BJ (cell line): ENCODE data around the gene BEND3. TPM values are rescaled to one million over a fixed set of nuclear protein-coding genes. Genes with fewer than 3 reads are reported as not detected.

Experiments
- CTCF ChIA-PET: fragments of 350-600 bp; formaldehyde crosslinking; extraction: SDS; loops from one replicate; lab custom pipeline; 2021; ENCODE audit warnings: antibody characterized with exemption, inconsistent platforms; lab: Yijun Ruan, JAX
- POLR2A ChIA-PET: fragments of 300-600 bp; sonication (Branson Sonifier 250); formaldehyde crosslinking; extraction: SDS; loops from one replicate; lab custom pipeline; 2021; ENCODE audit warnings: antibody characterized with exemption; lab: Charles Lee
- DNase-seq: peaks from one replicate; pipeline ENCODE4 v3.0.0-alpha.2; 2011; ENCODE audit warnings: low read depth
- H3K27me3 ChIP-seq: 2 replicates; pipeline ENCODE4 v1.6.0; 2011; ENCODE audit warnings: low read length; ENCODE audit not compliant: control insufficient read depth, insufficient read depth
- H3K36me3 ChIP-seq: 2 replicates; pipeline ENCODE4 v1.5.1; 2011; ENCODE audit warnings: low read length; ENCODE audit not compliant: control insufficient read depth, insufficient read depth
- H3K4me3 ChIP-seq: 2 replicates; pipeline ENCODE4 v1.5.1; 2011; ENCODE audit warnings: low read depth, mild to moderate bottlenecking, control low read depth, low read length
- CTCF ChIP-seq: IDR thresholded peaks from 2 replicates; pipeline ENCODE4 v1.5.1; 2011; ENCODE audit warnings: low read depth, mild to moderate bottlenecking, control low read depth, inconsistent platforms, low read length, moderate library complexity; ENCODE audit not compliant: insufficient read depth
- polyA plus RNA-seq: library from polyadenylated mRNA; depleted of rRNA; stranded (reverse); fragments of >200 nt; gene quantifications from 2 replicates; pipeline ENCODE4 v1.2.3, GENCODE V29; 2011

The BEND3 gene
- polyA plus RNA-seq, 1 experiment = 0.60 TPM

GRCh38 chr6:107070686-107071085 lies 44.6 kb downstream of the BEND3 start:
- TF ChIP-seq CTCF = no peak
- ChIA-PET POLR2A (no interaction called here), CTCF (interaction anchor here (1.1 to 1.5 kb wide), 2 partner anchors 9 to 43 kb away, joined by 3 to 4 read pairs; no protein-coding TSS in a partner anchor)
- Histone ChIP-seq H3K27me3 (no peaks in the 10 kb centered on the region), H3K4me3 (no peak overlapping the region), H3K36me3 (peaks cover 2% of the 10 kb centered on the region; the same call in 1 of the 2 replicates)
- no peak for DNase-seq

- Histone ChIP-seq H3K36me3 (peaks cover 2% of the 10 kb centered on the region; the same call in 1 of the 2 replicates), H3K4me3 (no peak overlapping the region), H3K27me3 (no peaks in the 10 kb centered on the region)
- no peak for TF ChIP-seq CTCF
- CTCF ChIA-PET = interaction anchor here (1.5 kb wide), 1 partner anchor 9 kb away, joined by 3 read pairs; no protein-coding TSS in a partner anchor
- DNase-seq = no peak
- POLR2A ChIA-PET = no interaction called here
Measured at GRCh38 chr6:107069631-107070548, 45.4 kb downstream of the BEND3 start.

- ChIA-PET CTCF (interaction anchor here (0.9 kb wide), 1 partner anchor 41 kb away, joined by 4 read pairs; the partner anchor contains the start of gene MTRES1), POLR2A (no interaction called here)
- Histone ChIP-seq H3K27me3 (no peaks in the 10 kb centered on the region), H3K36me3 (peaks cover 2% of the 10 kb centered on the region; the same call in 1 of the 2 replicates), H3K4me3 (no peak overlapping the region)
- DNase-seq = no peak
- no peak for TF ChIP-seq CTCF
Measured at GRCh38 chr6:107068691-107069630, 46.4 kb downstream of the BEND3 start.

GRCh38 chr6:107066697-107067659 lies 48.3 kb downstream of the BEND3 start:
- Histone ChIP-seq H3K27me3 (no peaks in the 10 kb centered on the region), H3K36me3 (peaks cover 2% of the 10 kb centered on the region; the same call in 1 of the 2 replicates), H3K4me3 (no peak overlapping the region)
- TF ChIP-seq CTCF = no peak
- no peak for DNase-seq
- POLR2A ChIA-PET = no interaction called here
- CTCF ChIA-PET = interaction anchor here (0.5 to 0.9 kb wide), 2 partner anchors 9 kb away, joined by 3 read pairs; no protein-coding TSS in a partner anchor
